K562 (cell line): ENCODE measurements around the gene RUVBL1.

ENCODE experiments used
- MAFK ChIP-seq: IDR thresholded peaks from 2 replicates; pipeline ENCODE4 v1.6.1; 2011; ENCODE audit warnings: low read length, improper control_type of control experiment
- POLR2A ChIP-seq: fragments of 450-650 bp; conservative IDR thresholded peaks from 2 replicates; pipeline ENCODE4 v1.6.1; 2016
- TCF7L2 ChIP-seq: fragments of 150-350 bp; IDR thresholded peaks from 2 replicates; pipeline ENCODE4 v1.6.1; 2016; ENCODE audit warnings: low read depth, mild to moderate bottlenecking, low read length, moderate library complexity
- ZBTB1 ChIP-seq: sonication (generic); formaldehyde crosslinking; IDR thresholded peaks from 2 replicates; pipeline ENCODE4 v1.8.1; 2023; ENCODE audit warnings: missing genetic modification reagents, low read depth, mild to moderate bottlenecking, borderline replicate concordance
- TF ChIP-seq, protein P1 (sequence below), 3 experiments: IDR thresholded peaks in 2 of 3; conservative IDR thresholded peaks in 1 of 3; 2 replicates each; pipeline ENCODE4 v1.5.1; 2011 to 2012; ENCODE audit warnings: low read length in 3 of 3, mild to moderate bottlenecking in 3 of 3, control low read depth in 2 of 3, improper control_type of control experiment in 1 of 3, inconsistent platforms in 1 of 3, low read depth in 1 of 3, mixed read lengths in 1 of 3, moderate library complexity in 1 of 3; ENCODE audit not compliant: insufficient read depth in 2 of 3

DNA sequence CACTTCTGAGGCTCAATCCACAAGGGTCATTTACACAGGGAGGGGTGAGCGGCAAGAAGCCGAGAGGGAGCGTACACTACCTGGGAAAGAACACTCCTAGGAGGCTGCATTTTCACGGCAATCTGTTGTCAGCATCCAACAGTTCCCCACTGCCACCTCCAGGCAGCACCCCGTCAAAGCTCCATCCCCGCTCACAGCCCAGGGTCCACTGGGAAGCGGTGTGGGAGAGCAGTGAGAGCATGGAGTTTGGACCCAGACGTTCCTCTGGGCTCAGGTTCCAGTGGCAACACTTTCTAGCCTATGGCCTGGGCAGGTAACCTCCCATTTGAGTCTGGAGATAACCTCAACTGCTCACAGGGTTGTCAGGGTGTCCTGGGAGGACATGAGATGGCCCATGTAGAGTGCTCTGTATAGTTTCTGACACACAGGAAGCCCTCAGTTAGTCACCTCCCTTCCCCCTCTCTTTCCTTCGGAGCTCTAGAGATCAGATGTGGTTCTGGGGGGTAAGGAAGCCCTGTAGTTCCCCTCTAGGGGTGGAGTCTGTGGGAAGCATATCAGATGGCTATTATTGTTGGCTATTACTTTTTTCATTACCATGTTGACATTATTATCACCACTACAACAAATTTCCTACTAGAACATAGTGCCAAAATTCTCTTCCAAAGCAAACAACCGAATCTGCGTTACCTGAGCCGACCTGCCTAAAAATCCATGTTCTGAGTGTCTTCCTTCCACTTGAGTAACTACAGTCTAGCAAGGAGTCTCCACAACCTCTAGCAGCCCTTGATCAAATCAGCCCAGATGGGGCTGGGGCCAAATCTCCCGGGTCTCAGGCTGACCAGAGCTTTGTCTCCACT lies 29.1 kb downstream of the RUVBL1 start:
- TF ChIP-seq POLR2A (no peak), ZBTB1 (no peak), TCF7L2 (no peak), MAFK (no peak)
- TF ChIP-seq, protein P1, sequence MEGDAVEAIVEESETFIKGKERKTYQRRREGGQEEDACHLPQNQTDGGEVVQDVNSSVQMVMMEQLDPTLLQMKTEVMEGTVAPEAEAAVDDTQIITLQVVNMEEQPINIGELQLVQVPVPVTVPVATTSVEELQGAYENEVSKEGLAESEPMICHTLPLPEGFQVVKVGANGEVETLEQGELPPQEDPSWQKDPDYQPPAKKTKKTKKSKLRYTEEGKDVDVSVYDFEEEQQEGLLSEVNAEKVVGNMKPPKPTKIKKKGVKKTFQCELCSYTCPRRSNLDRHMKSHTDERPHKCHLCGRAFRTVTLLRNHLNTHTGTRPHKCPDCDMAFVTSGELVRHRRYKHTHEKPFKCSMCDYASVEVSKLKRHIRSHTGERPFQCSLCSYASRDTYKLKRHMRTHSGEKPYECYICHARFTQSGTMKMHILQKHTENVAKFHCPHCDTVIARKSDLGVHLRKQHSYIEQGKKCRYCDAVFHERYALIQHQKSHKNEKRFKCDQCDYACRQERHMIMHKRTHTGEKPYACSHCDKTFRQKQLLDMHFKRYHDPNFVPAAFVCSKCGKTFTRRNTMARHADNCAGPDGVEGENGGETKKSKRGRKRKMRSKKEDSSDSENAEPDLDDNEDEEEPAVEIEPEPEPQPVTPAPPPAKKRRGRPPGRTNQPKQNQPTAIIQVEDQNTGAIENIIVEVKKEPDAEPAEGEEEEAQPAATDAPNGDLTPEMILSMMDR (IDR thresholded peaks at IDR 0.05 in 2 of 3, conservative IDR thresholded peaks at IDR 0.05 in 1 of 3; ENCODE audit: insufficient read depth in 2 of 3, low read depth in 1 of 3, low read length in 3 of 3), result peak in 1 of 3 experiments; percentile 36; a peak in 2 of 6 replicates
